OCI-M2 (cell line): ENCODE data around the gene FYB1.
"Not testable (repeated sequence)": the region's sequence is repeated elsewhere in the genome, so short reads cannot be mapped to it uniquely, and the experiment has no call there.

Source experiments
- DNase-seq: peaks from one replicate; lab custom pipeline; 2025; ENCODE audit not compliant: unreplicated experiment; lab: John Stamatoyannopoulos, UW

Gene FYB1

GRCh38 chr5:39190311-39191102 lies 28.9 kb downstream of the FYB1 start:
- no peak for DNase-seq

DNA sequence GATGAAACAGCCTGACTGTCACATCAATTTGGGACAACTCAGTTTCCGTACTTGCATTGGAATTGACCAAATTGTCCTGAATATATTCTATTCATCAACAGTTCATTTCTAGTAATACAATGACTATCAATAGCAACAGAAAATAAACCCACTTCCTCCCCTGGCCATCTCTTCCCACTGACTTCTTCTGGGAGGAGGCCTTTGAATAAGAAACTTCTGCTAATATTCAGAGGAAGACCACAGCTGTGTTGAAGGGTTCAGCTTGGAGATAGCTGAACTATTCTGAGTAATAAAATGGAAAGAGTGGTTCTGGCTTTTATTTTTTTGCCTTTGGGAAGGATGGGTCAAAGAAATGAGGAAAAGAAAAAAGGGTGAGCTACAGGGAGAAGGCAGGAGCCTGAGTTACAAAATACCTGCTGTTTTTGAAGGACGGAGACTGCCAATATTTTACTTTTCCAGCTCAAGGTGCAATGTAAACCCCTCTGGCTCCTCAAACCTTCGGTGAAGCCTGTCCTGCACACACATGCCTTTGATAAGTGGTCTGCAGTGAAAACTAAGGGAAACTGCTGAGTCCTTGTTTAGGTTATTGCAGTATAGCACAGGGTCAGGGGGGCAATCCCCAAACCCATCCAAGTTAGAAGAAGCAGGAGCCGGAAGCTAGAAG lies 29.9 kb downstream of the FYB1 start:
- no peak for DNase-seq

DNA sequence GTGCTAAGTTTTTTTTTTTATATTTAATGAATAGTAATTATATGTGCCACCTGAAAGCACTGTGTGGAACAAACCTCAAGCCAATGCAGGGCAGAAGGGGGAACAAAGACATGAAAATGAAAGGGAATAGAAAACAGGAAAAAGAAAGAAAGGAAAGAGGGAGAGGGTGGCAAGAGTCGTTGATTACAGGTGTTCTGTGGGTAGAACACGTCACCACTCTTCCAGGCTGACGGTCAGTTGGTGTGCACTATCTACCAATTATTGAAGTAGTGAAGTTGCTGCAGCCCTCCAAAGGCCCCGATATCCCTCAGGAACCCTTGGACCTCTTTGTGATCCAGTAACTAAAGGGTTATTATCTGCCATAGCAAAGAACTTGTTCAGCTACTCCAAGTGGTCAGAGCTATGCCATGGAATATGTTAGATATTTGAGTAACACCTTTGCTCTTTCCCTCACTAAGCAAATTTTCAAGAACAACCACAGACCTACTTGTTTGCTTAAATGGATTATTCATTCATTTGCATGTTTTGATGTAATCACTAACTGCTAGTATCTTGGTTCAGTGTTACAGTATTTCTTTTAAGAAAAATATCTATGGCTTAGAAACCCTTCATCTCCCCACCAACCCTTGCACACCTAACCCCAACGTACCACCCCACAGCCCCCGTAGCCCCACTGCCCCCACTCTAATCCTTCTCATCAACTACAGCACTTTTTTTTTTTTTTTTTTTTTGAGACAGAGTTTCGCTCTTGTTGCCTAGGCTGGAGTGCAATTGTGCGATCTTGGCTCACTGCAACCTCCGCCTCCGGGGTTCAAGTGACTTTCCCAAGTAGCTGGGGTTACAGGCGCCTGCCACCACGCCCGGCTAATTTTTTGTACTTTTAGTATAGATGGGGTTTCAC lies 31.3 kb downstream of the FYB1 start:
- no peak for DNase-seq

DNA sequence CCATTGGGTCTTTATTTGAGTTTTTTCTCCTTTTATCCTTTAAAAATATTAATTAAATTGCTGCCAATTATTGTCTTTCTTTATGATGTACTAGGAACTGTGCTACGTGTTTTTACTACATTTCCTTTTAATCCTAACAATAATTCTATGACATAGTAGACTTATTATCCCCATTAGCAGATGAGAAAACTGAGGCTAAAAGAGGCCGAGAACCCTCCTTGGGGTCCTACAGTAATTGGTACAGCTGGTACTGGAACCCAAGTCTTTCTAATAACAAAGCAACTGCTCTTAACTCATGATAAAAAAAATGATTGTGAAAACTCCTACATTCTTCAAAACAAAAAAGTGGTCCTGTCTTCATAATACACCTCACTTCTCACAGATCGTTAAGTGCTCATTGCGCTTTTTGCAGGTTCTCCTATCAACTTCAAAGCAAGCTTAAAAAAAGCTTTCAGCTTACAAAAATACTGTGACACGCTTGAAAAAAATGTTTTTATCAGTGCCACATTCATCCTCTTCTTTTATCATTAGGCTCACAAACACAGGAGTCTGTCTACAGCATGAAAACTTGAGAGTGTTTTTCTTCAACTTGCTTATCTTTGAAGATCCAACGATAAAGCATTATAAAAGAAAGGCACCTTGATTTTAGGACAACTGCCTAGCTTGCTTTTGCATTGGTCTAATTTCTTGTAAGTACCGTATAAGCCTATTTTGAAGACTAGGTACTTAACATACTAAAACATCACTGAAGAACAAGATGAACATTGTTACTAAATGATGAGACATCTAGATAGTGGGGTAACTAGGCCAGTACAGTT lies 32.4 kb downstream of the FYB1 start:
- DNase-seq, result no peak

DNA sequence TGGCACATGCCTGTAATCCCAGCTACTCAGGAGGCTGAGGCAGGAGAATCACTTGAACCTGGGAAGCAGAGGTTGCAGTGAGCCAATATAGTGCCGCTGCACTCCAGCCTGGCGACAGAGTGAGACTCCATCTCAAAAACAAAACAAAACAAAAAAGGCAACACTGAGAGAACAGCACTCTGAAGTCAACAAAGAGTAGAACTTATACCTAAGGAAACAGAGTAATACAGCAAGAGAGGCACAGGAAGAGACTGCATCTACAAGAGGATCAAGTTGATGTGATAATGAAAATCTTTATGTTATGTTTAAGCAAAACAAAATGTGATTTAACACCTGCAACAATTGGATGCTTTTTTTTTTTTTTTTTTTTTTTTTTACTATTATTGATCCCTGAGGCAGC lies 33.1 kb downstream of the FYB1 start:
- no peak for DNase-seq

- no peak for DNase-seq
Observed at GRCh38 chr5:39185761-39186160, 33.6 kb downstream of the FYB1 start.

GRCh38 chr5:39179561-39179960 lies 39.8 kb downstream of the FYB1 start:
- not testable (repeated sequence) for DNase-seq

DNA sequence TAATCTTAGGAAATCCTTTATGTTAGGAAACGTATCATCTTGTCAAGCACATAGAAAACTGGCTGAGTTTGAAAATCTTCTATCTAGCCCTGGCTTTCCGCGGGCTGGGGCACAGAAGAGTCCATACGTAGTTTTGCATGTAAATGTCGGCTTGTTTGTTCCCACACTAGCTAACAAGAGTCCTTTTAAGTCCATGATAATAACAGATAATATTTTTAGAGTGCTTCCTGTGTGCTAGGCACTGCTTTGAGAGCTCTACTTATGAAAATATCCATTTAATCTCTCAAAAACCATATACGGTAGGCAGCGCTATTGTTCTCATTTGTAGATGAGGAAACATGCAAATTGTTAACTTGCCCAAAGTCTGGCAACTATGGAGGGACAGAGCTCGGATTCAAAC lies 40.5 kb downstream of the FYB1 start:
- DNase-seq, result no peak

GRCh38 chr5:39178171-39178570 lies 41.2 kb downstream of the FYB1 start:
- DNase-seq, result no peak

GRCh38 chr5:39177631-39177964 lies 41.8 kb downstream of the FYB1 start:
- DNase-seq, result no peak

- DNase-seq, result no peak
Observed at GRCh38 chr5:39176759-39177630, 42.4 kb downstream of the FYB1 start.

- no peak for DNase-seq
Observed at GRCh38 chr5:39175273-39175955, 43.9 kb downstream of the FYB1 start.

DNA sequence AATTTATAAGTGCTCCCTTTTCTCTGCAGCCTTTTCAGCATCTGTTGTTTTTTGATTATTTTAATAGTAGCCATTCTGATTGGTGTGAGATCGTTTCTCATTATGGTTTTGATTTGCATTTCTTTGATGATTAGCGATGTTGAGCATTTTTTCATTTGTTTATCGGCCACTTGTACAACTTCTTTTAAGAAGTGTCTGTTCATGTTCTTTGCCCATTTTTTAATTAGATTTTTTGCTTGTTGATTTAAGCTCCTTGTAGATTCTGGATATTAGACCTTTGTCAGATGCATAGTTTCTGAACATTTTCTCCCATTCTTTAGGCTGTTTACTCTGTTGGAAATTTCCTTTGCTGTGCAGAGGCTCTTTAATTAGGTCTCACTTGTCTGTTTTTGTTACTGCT lies 46.3 kb downstream of the FYB1 start:
- DNase-seq, result no peak

DNA sequence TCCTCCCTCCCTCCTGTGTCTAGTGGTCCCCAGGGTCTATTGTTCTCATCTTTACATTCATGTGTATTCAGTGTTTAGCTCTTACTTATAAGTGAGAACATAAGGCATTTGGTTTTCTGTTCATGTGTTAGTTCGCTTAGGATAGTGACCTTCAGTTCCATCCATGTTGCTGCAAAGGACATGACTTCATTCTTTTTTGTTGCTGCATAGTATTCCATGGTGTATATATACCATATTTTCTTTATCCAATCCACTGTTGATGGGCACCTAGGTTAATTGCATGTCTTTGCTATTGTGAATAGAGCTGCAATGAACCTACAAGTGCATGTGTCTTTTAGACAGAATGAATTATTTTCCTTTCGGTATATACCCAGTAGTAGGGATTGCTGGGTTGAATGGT lies 46.8 kb downstream of the FYB1 start:
- no peak for DNase-seq

DNA sequence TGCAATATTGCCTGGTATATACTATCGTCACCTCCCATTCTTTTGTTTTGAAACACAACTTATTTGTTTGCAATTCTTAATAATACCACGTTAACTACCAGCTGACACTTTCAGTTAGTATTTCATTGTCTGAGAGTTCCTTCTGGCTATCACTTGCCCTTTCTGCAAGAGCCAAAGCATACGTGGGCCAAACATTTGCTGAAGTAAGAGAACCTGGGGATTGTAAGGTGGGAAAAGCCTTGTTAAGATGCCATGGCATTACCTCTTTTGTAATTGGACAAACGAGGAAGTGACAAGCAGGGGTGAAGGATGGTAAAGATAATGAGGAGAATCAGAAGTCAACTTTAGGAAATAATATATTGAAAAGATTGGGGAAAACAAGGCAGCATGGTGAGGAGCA lies 47.7 kb downstream of the FYB1 start:
- no peak for DNase-seq

DNA sequence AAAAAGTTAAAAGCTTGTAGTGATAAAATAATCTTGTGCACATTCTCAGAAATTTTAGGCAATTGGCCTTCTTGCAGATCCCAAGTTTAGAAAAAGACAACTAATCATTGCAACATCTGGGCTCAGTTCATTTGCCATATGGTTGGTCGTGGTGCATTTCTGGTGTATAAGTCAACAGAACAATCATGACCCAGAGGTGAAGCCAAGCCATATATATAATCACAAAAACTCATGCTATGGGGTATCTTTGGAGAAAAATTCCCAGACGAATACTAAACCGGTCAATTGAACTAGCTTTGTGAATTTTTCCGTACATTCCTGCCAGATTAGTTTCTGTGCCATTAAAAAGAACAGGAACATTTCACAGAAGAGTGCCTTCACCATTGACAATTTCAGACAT lies 50.3 kb downstream of the FYB1 start:
- no peak for DNase-seq

- DNase-seq, result no peak
Observed at GRCh38 chr5:39167972-39168342, 51.4 kb downstream of the FYB1 start.

- no peak for DNase-seq
Observed at GRCh38 chr5:39167141-39167971, 52.0 kb downstream of the FYB1 start.
